SK-N-SH (cell line): Measurements from ENCODE around the gene KCTD21. TPM values are rescaled to one million over a fixed set of nuclear protein-coding genes. Genes with fewer than 3 reads are reported as not detected.

Experiments
- CTCF ChIA-PET: fragments of 300-600, 350-600 bp; formaldehyde crosslinking; extraction: SDS; loops from one replicate; lab custom pipeline; 2021; lab: Yijun Ruan, JAX
- POLR2A ChIA-PET: fragments of 350-600 bp; sonication (Branson Sonifier 250); formaldehyde crosslinking; extraction: SDS; loops from one replicate; lab custom pipeline; 2020; ENCODE audit warnings: antibody characterized with exemption, inconsistent platforms; lab: Yijun Ruan, JAX
- DNase-seq: peaks from one replicate; pipeline ENCODE4 v3.0.0; 2012
- H2AFZ ChIP-seq: fragments of 200-600 bp; sonication (generic); 2 replicates; pipeline ENCODE4 v1.8.1; 2016; ENCODE audit warnings: antibody characterized with exemption, mild to moderate bottlenecking, low read depth
- H3F3A ChIP-seq: fragments of 200-600 bp; sonication (generic); replicated peaks from 2 replicates; pipeline ENCODE3; 2016; ENCODE audit warnings: antibody characterized with exemption, mild to moderate bottlenecking; ENCODE audit not compliant: insufficient read depth
- H3K27ac ChIP-seq, 2 experiments: fragments of 200-500 bp in 1 of 2; fragments of 200-600 bp in 1 of 2; sonication (Bioruptor generic) in 1 of 2; sonication (generic), shearing (Covaris generic) in 1 of 2; 2 replicates each; pipeline versions ENCODE4 v1.5.1 to v1.6.1; 2014 to 2016; ENCODE audit warnings: low read depth in 2 of 2, inconsistent platforms in 1 of 2, low read length in 1 of 2, mild to moderate bottlenecking in 1 of 2, mixed read lengths in 1 of 2
- H3K27me3 ChIP-seq: fragments of 200-600 bp; sonication (generic), shearing (Covaris generic); 2 replicates; pipeline ENCODE4 v1.6.1; 2016; ENCODE audit warnings: mixed run types; ENCODE audit not compliant: insufficient read depth
- H3K36me3 ChIP-seq, 2 experiments: fragments of 200-500 bp in 1 of 2; fragments of 200-600 bp in 1 of 2; sonication (Bioruptor generic) in 1 of 2; sonication (generic) in 1 of 2; replicated peaks in 1 of 2; 2 replicates each; pipeline versions ENCODE3 to v1.5.1; 2014 to 2016; ENCODE audit warnings: low read length in 1 of 2, mild to moderate bottlenecking in 1 of 2; ENCODE audit not compliant: insufficient read depth in 2 of 2, control insufficient read depth in 1 of 2
- H3K4me1 ChIP-seq, 2 experiments: fragments of 200-500 bp in 1 of 2; fragments of 200-600 bp in 1 of 2; sonication (Bioruptor generic) in 1 of 2; sonication (generic), shearing (Covaris generic) in 1 of 2; 2 replicates each; pipeline versions ENCODE4 v1.5.1 to v1.6.1; 2014 to 2016; ENCODE audit warnings: low read depth in 1 of 2, low read length in 1 of 2, mixed run types in 1 of 2; ENCODE audit not compliant: insufficient read depth in 2 of 2, control insufficient read depth in 1 of 2
- H3K4me2 ChIP-seq: fragments of 200-600 bp; sonication (generic), shearing (Covaris generic); 2 replicates; pipeline ENCODE4 v1.6.1; 2017; ENCODE audit warnings: mixed run types
- H3K4me3 ChIP-seq, 2 experiments: fragments of 200-500 bp in 1 of 2; fragments of 200-600 bp in 1 of 2; sonication (Bioruptor generic) in 1 of 2; sonication (generic), shearing (Covaris generic) in 1 of 2; 2 replicates each; pipeline versions ENCODE4 v1.5.1 to v1.8.1; 2014 to 2016; ENCODE audit warnings: low read depth in 2 of 2, inconsistent platforms in 1 of 2, low read length in 1 of 2, mild to moderate bottlenecking in 1 of 2, mixed read lengths in 1 of 2, moderate library complexity in 1 of 2
- H3K79me2 ChIP-seq: fragments of 200-600 bp; sonication (generic); 2 replicates; pipeline ENCODE4 v1.8.1; 2017; ENCODE audit warnings: mild to moderate bottlenecking; ENCODE audit not compliant: insufficient read depth
- H3K9ac ChIP-seq: fragments of 200-600 bp; sonication (generic); 2 replicates; pipeline ENCODE4 v1.6.1; 2017; ENCODE audit warnings: mixed run types
- H3K9me2 ChIP-seq: fragments of 200-600 bp; sonication (generic); 2 replicates; pipeline ENCODE4 v1.6.1; 2017; ENCODE audit warnings: mixed run types
- H3K9me3 ChIP-seq: fragments of 200-600 bp; sonication (generic); 2 replicates; pipeline ENCODE4 v1.6.1; 2017; ENCODE audit warnings: mixed run types, mild to moderate bottlenecking, moderate library complexity
- H4K20me1 ChIP-seq: fragments of 200-600 bp; sonication (generic); 2 replicates; pipeline ENCODE4 v1.6.1; 2017; ENCODE audit warnings: mild to moderate bottlenecking, mixed run types; ENCODE audit not compliant: insufficient read depth
- CHD2 ChIP-seq: fragments of 150-350 bp; IDR thresholded peaks from 2 replicates; pipeline ENCODE4 v1.6.1; 2018; ENCODE audit warnings: low read length; ENCODE audit not compliant: partially characterized antibody
- ELF1 ChIP-seq: IDR thresholded peaks from 2 replicates; pipeline ENCODE4 v1.4.0; 2012
- EZH2phosphoT487 ChIP-seq: fragments of 200-600 bp; sonication (generic); IDR thresholded peaks from 2 replicates; pipeline ENCODE4 v1.6.1; 2017; ENCODE audit warnings: low read depth, mixed run types, mild to moderate bottlenecking, antibody characterized with exemption, moderate library complexity, borderline replicate concordance
- FOSL2 ChIP-seq: IDR thresholded peaks from 2 replicates; pipeline ENCODE4 v1.4.0; 2012; ENCODE audit warnings: low read depth, mild to moderate bottlenecking, moderate library complexity, borderline replicate concordance
- FOXM1 ChIP-seq: IDR thresholded peaks from 2 replicates; pipeline ENCODE4 v1.4.0; 2012; ENCODE audit warnings: low read depth, mild to moderate bottlenecking
- GABPA ChIP-seq: IDR thresholded peaks from 2 replicates; pipeline ENCODE4 v1.4.0; 2012; ENCODE audit warnings: low read depth, mild to moderate bottlenecking
- GATA2 ChIP-seq: sonication (generic); formaldehyde crosslinking; IDR thresholded peaks from 2 replicates; pipeline ENCODE4 v1.5.0; 2020; ENCODE audit warnings: mild to moderate bottlenecking, missing genetic modification reagents
- IRF3 ChIP-seq: fragments of 150-350 bp; IDR thresholded peaks from 2 replicates; pipeline ENCODE4 v1.6.1; 2016; ENCODE audit warnings: mild to moderate bottlenecking, low read depth, low read length
- JUND ChIP-seq: IDR thresholded peaks from 2 replicates; pipeline ENCODE4 v1.4.0; 2012
- NRF1 ChIP-seq: IDR thresholded peaks from 2 replicates; pipeline ENCODE4 v1.6.1; 2012; ENCODE audit warnings: low read depth, mild to moderate bottlenecking, low read length
- RAD21 ChIP-seq: IDR thresholded peaks from 2 replicates; pipeline ENCODE4 v1.6.1; 2012; ENCODE audit warnings: mild to moderate bottlenecking, low read length
- RCOR1 ChIP-seq: fragments of 150-350 bp; IDR thresholded peaks from 2 replicates; pipeline ENCODE4 v1.6.1; 2017; ENCODE audit warnings: antibody characterized with exemption, low read length
- RFX5 ChIP-seq: IDR thresholded peaks from 2 replicates; pipeline ENCODE4 v1.6.1; 2012; ENCODE audit warnings: mild to moderate bottlenecking, improper control_type of control experiment, low read length
- TAF1 ChIP-seq: IDR thresholded peaks from 2 replicates; pipeline ENCODE4 v1.6.1; 2012; ENCODE audit warnings: low read depth, mild to moderate bottlenecking, low read length, moderate library complexity, borderline replicate concordance
- TEAD4 ChIP-seq: IDR thresholded peaks from 2 replicates; pipeline ENCODE4 v1.4.0; 2012; ENCODE audit warnings: mild to moderate bottlenecking, borderline replicate concordance; ENCODE audit not compliant: insufficient read depth
- YY1 ChIP-seq: IDR thresholded peaks from 2 replicates; pipeline ENCODE4 v1.4.0; 2012; ENCODE audit warnings: low read depth, mild to moderate bottlenecking
- polyA plus RNA-seq, 3 experiments: library from polyadenylated mRNA; depleted of rRNA; stranded (reverse); fragments of >200 nt; gene quantifications; 2 replicates each; pipeline ENCODE4 v1.2.3, GENCODE V29; 2012
- TF ChIP-seq, protein P1 (sequence below): IDR thresholded peaks from 2 replicates; pipeline ENCODE4 v1.4.0; 2012; ENCODE audit warnings: low read depth, borderline replicate concordance

KCTD21 gene
- polyA plus RNA-seq, 1 of the 3 experiments (the other 2 are of a cell fraction) = 5.0 TPM

DNA sequence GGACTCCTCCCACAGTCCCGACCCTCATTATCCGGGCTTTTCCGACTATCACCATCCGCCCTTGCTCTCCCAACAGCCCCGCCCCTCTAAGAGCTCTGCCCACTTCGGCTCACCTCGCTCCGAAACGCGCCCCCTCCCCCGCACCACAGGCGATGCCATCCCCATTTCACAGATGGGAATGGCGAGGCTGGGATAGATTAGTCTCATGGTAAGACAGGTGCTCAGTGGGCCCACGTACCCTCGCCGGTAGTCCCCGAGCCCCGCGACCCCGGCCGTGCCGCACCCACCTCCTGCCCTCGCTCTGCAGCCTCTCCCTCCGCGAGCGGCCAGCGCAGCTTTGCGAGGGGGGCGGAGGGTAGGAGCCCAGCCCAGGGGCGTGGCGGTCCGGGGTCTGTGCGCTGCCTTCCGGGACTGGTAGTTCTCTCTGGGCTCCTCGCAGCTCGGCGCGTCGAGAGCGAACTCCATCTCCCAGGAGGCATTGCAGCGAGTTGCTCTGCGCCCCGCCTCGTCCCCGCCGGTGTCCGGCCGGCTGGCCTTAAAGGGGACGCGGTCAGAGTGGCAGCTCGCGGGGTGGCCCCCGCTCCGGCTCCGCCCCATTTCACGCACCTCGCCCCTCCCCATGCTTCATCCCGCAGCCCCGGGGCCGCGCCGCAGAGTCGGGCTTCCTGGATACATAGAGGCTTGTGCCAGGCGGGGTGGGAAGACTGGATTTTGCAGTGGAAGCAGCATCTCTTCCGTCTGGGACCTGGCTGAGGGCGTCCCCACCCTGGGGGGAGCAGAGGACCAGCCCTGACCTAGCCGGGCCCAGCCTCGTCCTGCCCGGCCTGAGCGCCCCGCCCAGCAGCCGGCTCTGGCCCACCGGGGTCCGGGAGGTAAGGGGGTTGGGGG lies at the start of gene KCTD21, which contains the start of gene USP35 (continued):
- TF ChIP-seq YY1 = no peak
- TF ChIP-seq IRF3 = no peak
- TF ChIP-seq, protein P1, sequence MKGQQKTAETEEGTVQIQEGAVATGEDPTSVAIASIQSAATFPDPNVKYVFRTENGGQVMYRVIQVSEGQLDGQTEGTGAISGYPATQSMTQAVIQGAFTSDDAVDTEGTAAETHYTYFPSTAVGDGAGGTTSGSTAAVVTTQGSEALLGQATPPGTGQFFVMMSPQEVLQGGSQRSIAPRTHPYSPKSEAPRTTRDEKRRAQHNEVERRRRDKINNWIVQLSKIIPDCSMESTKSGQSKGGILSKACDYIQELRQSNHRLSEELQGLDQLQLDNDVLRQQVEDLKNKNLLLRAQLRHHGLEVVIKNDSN = no peak
- peak; percentile 37; the same call in 1 of the 2 replicates for TF ChIP-seq GABPA
- peak; percentile 46 for TF ChIP-seq CHD2
- TF ChIP-seq GATA2 = no peak
- TF ChIP-seq ELF1 = peak; percentile 57
- TF ChIP-seq FOSL2 = no peak
- TF ChIP-seq NRF1 = peak; percentile 42; the same call in 1 of the 2 replicates
- TF ChIP-seq FOXM1 = no peak
- no peak for TF ChIP-seq RAD21
- no peak for TF ChIP-seq EZH2phosphoT487
- TF ChIP-seq JUND = no peak
- TF ChIP-seq, all 33 proteins: peak for 12

DNA sequence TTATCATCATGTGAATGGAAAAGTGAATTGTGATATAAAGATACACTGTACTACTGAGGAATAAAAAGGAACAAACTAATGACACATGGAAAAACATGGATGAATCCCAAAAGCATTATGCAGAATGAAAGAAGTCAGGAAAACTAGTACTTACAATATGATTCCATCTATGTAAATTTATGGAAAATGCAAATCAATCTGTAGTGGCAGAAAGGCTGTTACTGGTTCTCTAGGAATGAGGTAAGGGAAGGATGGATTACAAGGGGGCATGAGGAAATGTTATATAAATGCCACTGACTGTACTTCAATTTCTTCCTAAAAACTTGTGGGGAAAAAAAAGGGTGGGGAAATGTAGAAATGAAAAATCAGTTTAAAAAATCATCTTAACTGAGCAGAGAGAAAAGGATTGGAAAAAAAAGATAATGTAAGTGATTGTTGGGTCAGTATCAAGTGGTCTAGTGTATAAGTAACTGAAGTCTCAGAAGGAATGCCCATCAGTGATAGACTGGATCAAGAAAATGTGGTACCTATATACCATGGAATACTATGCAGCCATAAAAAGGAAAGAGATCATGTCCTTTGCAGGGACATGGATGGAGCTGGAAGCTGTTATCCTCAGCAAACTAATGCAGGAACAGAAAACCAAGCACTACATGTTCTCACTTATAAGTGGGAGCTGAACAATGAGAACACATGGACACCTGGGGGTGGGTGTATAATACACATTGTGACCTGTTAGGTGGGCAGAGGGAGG lies 49.0 kb upstream of the KCTD21 start:
- no peak for DNase-seq
- H3K27ac ChIP-seq = no peak overlapping the region
- TF ChIP-seq RAD21 (no peak), TAF1 (no peak), ELF1 (no peak), FOXM1 (no peak), TEAD4 (no peak), RCOR1 (no peak), RFX5 (no peak), EZH2phosphoT487 (no peak)
- no peak overlapping the region for H3K4me3 ChIP-seq
- H3K4me2 ChIP-seq = no peak overlapping the region
- no peaks in the 10 kb centered on the region; a peak in 1 of 4 replicates for H3K4me1 ChIP-seq
- H3K9ac ChIP-seq = no peak overlapping the region
- H3K9me3 ChIP-seq = no peaks in the 10 kb centered on the region
- ChIA-PET POLR2A (no interaction called here), CTCF (interaction anchor here (1.7 to 3.5 kb wide), 2 partner anchors 9 to 180 kb away, joined by 8 to 15 read pairs; partner anchors contain the start of gene GAB2)
- no peaks in the 10 kb centered on the region for H3K9me2 ChIP-seq
- no peak overlapping the region for H2AFZ ChIP-seq
- H3K27me3 ChIP-seq = no peaks in the 10 kb centered on the region
- no peaks in the 10 kb centered on the region for H3K79me2 ChIP-seq
- no peaks in the 10 kb centered on the region for H4K20me1 ChIP-seq
- peaks cover 2% of the 10 kb centered on the region for H3F3A ChIP-seq
- H3K36me3 ChIP-seq = no peaks in the 10 kb centered on the region
